Activated naive CD8-positive, alpha-beta T cell treated with anti-CD3 and anti-CD28 coated beads, Interleukin-2, amount 10 ng/mL, durations not matched to agents 7 days and 5 days (primary cell): Measurements from ENCODE around the gene WNT4. TPM values are rescaled to one million over a fixed set of nuclear protein-coding genes. Genes with fewer than 3 reads are reported as not detected.

Experiments
- ATAC-seq: fragments of 150-1000 bp; cut with Tn5 transposase; one replicate; pipeline ENCODE4 v1.10.0; 2021; ENCODE audit warnings: low read depth, moderate library complexity
- POLR2A ChIA-PET: fragments of 350-600 bp; sonication (Branson Sonifier 250); formaldehyde crosslinking; loops from one replicate; lab custom pipeline; 2021; ENCODE audit warnings: antibody characterized with exemption; lab: Charles Lee
- DNase-seq: peaks from one replicate; pipeline ENCODE4 v3.0.0; 2021
- H3K27ac Mint-ChIP-seq: one replicate; pipeline ENCODE4 v1.8.0; 2022; ENCODE audit warnings: mild to moderate bottlenecking, mixed read lengths
- H3K27me3 Mint-ChIP-seq: one replicate; pipeline ENCODE4 v1.8.0; 2022; ENCODE audit warnings: mild to moderate bottlenecking, moderate library complexity, mixed read lengths
- H3K36me3 Mint-ChIP-seq: one replicate; pipeline ENCODE4 v1.8.0; 2021; ENCODE audit warnings: mild to moderate bottlenecking, mixed read lengths
- H3K4me1 Mint-ChIP-seq: one replicate; pipeline ENCODE4 v1.8.0; 2021; ENCODE audit warnings: mixed read lengths
- H3K4me3 Mint-ChIP-seq: one replicate; pipeline ENCODE4 v1.8.0; 2022; ENCODE audit warnings: mild to moderate bottlenecking, moderate library complexity, mixed read lengths
- H3K9me3 Mint-ChIP-seq: one replicate; pipeline ENCODE4 v1.8.0; 2021; ENCODE audit warnings: mixed read lengths
- total RNA-seq, 2 experiments: library from RNA; stranded (reverse); gene quantifications; one replicate each; pipeline ENCODE4 v1.2.3, GENCODE V29; 2021

The WNT4 gene
- total RNA-seq, 2 experiments from 2014 or later, result not detected

DNA sequence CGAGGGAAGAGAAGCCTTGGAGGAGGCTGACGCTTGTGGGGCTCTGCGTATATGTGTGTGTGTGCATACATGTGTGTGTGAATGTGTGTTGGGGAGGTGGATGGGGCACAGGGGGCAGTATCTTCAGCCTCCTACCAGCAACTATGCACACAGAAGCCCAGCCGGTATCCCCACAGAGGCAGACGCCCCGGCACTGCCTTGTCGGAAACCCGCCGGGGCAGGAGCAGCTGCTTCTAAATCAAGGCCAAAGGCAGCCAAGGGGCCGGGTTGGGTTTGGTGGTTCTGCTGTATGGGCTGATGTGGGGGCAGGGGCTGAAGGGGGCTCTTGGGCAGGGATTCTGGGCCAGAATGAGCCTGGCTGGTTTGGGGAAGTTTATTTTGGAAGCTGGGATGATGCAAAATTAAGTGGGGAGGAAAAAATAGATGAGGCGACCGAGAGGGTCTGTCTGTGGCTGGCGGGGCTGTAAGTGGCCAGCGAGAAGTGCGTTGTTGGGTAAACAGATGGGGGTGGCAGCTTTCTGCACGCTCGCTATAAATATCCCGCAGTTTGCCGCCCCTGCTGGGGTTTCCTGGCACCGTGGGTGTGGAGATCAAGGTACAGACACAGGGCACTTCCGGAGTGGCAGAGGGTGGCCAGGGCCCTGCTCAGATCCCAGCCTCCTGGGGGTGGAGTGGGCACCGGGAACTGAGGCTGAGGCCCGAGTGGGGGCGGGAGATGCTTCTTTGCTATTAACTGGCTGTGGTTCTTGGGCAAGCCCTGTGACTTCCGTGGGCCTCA is 11.0 kb upstream of the WNT4 start:
- no peak for ATAC-seq
- no peak overlapping the region for H3K27ac Mint-ChIP-seq
- DNase-seq, result no peak
- POLR2A ChIA-PET, result no interaction called here
- peaks cover 20% of the 10 kb centered on the region for H3K27me3 Mint-ChIP-seq
- H3K4me1 Mint-ChIP-seq, result peaks cover 2% of the 10 kb centered on the region
- no peaks in the 10 kb centered on the region for H3K36me3 Mint-ChIP-seq
- no peaks in the 10 kb centered on the region for H3K9me3 Mint-ChIP-seq
- no peak overlapping the region for H3K4me3 Mint-ChIP-seq

DNA sequence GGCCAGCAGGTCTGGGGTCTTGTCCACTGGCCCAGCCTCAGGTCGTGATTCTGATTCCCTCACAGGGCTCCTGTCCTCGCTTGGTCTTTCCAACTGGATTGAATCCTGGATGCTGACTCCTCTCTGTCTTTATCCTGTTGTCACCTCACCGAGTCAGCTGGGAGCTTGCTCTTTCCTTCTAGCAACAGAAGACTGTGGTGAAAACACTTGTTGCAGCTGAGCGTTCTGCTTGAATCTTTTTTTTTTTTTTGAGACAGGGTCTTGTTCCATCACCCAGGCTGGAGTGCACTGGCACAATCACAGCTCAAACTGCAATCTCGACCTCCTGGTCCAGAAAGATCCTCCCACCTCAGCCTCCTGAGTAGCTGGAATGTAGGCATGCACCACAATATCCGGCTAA is 8.0 kb upstream of the WNT4 start:
- no peaks in the 10 kb centered on the region for H3K36me3 Mint-ChIP-seq
- ATAC-seq (no peak), DNase-seq (no peak)
- H3K4me1 Mint-ChIP-seq, result peaks cover 2% of the 10 kb centered on the region
- H3K27me3 Mint-ChIP-seq, result peaks cover 39% of the 10 kb centered on the region
- no peak overlapping the region for H3K27ac Mint-ChIP-seq
- POLR2A ChIA-PET, result no interaction called here
- H3K9me3 Mint-ChIP-seq, result no peaks in the 10 kb centered on the region
- no peak overlapping the region for H3K4me3 Mint-ChIP-seq

DNA sequence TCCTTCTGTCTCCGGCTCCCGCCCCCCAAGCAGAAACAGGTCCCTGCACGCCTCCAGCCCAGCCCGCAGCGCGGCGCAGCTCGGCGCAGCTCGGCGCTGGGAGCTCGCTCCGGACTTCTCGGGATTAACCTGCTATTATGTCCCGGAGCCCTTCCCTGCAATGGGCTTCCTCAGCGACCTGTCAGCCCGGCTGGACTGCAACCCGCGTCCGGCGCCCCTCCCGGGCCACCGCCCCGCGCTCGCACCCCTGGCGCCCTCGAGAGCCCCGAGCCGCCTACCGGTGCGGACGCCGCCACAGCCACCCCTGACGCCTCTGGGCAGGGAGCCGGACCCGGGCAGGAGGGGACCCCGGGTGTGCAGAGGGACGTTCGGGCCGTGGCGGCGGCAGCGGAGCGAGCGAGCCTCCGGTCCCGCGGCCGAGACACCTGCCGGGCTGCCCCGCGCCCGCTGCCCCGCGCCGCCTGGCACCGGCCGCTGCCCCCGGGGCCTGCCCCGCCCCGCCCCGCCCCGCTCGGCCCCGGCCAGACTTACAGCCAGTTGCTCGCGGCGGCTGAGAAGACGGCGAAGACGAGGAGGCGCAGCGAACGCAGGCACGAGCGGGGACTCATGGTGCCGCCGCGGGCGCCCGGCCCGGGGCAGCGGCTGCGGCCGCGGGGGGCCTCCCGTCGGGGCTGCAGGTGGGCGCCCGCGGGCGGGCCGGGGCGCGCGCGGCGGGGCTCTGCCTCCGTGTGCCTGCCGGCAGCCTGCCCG is 407 bp downstream of the WNT4 start:
- ATAC-seq, result peak; percentile 31
- no peaks in the 10 kb centered on the region for H3K9me3 Mint-ChIP-seq
- no peak overlapping the region for H3K4me3 Mint-ChIP-seq
- no peaks in the 10 kb centered on the region for H3K36me3 Mint-ChIP-seq
- peaks cover 2% of the 10 kb centered on the region for H3K4me1 Mint-ChIP-seq
- DNase-seq, result peak; percentile 53
- no peak overlapping the region for H3K27ac Mint-ChIP-seq
- POLR2A ChIA-PET, result no interaction called here
- peaks cover 55% of the 10 kb centered on the region for H3K27me3 Mint-ChIP-seq

DNA sequence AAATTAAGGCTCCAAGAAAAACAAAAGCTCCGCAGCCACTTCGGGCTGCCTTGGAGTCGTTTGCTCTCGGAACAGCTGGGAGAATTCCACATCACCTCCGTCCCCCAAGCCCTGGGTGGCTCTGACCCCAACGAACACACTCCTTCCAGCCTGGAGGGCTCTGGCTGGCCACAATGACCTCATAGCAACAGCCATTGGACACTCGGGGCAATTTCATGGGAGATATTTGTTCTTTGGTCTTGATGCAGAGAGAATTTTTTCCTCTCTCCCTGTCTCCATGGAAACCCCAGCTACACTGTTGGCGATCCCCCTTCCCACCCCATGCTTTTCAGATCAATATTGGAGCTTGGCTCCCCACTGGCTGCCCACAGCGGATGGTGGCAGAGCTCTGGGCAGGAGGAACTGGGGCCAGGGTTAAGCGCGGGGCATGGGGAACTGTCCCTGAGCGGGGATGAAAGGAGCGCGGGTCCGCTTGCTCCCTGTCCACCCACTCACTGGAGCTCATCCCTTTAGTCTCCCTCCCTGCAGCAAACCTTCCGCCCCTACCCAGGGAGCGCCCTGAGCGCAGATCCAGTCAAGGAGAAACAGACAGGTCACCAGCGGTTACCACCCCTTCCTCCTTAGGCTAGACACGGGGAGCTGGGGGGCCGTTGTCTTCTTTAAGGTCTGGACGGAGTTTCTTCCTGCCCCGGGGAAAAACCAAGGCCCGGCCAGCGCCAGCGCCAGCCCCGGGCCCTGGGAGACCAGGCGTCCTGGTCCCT is 1.2 kb downstream of the WNT4 start:
- ATAC-seq, result no peak
- H3K27me3 Mint-ChIP-seq, result peaks cover 51% of the 10 kb centered on the region
- H3K9me3 Mint-ChIP-seq, result no peaks in the 10 kb centered on the region
- no peak for DNase-seq
- H3K36me3 Mint-ChIP-seq, result no peaks in the 10 kb centered on the region
- peaks cover 2% of the 10 kb centered on the region for H3K4me1 Mint-ChIP-seq
- no peak overlapping the region for H3K4me3 Mint-ChIP-seq
- H3K27ac Mint-ChIP-seq, result no peak overlapping the region
- POLR2A ChIA-PET, result no interaction called here

DNA sequence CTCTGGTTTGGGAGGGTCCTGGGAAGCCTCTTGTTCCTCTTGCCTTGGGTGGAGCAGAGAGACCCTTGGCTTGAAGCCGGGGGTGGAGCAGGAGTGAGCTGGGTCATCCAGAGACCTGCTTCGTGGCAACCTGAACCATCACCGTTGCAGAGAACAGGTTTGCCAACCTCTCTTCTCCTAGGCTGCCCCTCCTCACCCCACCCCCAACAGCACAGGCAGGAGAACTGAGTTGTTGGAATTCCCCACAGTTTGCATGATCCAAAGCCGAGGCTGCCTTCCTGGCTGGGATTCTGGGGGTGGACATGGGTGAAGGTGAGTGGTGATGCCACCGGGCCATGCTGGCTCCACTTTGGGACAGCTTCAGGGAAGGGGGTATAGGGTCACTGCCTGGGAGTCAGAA is 2.2 kb downstream of the WNT4 start:
- POLR2A ChIA-PET, result no interaction called here
- Mint-ChIP-seq H3K4me3 (no peak overlapping the region), H3K27ac (no peak overlapping the region), H3K9me3 (no peaks in the 10 kb centered on the region), H3K36me3 (no peaks in the 10 kb centered on the region), H3K27me3 (peaks cover 47% of the 10 kb centered on the region), H3K4me1 (peaks cover 2% of the 10 kb centered on the region)
- ATAC-seq (no peak), DNase-seq (no peak)

DNA sequence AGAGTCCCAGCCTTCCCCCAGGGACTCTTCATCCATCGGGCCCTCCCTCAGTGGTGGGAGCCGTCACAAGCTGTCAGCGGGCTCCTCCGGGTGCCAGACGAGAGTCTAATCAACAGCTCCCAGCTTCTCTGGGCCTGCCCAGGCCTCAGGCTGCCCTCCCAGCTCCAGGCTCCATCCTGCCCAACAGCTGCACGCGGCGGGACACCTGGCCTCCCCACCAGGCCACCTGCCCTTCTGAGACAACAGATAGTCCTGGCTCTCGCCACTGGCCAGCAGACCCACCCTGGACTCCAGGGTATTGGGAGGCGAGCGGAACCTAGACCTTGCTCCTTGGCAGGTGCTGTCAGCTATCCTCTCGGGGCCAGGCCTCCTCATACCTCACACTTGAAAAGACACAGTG is 3.1 kb downstream of the WNT4 start:
- DNase-seq, result no peak
- POLR2A ChIA-PET, result no interaction called here
- Mint-ChIP-seq H3K36me3 (no peaks in the 10 kb centered on the region), H3K27ac (no peak overlapping the region), H3K9me3 (no peaks in the 10 kb centered on the region), H3K27me3 (peaks cover 38% of the 10 kb centered on the region), H3K4me1 (peaks cover 2% of the 10 kb centered on the region), H3K4me3 (no peak overlapping the region)
- ATAC-seq, result no peak

DNA sequence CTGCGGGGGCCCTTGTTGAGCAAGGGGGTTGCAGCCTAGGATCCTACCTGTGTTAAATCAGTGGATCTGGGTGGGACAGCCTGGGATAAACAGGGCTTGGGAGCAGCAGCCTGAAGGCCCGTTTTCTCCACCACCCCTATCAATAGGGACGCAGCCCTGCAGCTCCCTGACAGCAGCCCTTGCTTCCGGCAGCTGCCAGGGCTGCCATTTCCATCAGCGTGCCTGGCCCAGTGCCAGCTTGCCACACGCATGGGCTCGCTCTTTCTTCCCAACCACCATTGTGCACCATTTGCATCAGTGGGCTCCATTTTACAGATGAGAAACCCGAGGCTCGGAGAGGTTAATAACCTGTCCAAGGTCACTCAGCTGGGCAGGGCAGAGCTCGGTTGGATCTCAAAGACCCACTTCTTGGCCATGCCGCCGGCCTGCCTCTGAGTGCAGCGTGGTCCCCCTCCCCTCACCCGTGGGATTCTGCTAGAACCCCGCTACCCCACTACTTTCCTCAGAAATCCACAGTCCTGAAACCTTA is 3.8 kb downstream of the WNT4 start:
- Mint-ChIP-seq H3K36me3 (no peaks in the 10 kb centered on the region), H3K4me1 (peaks cover 2% of the 10 kb centered on the region), H3K9me3 (no peaks in the 10 kb centered on the region), H3K4me3 (no peak overlapping the region), H3K27ac (no peak overlapping the region), H3K27me3 (peaks cover 31% of the 10 kb centered on the region)
- DNase-seq (no peak), ATAC-seq (no peak)
- POLR2A ChIA-PET, result no interaction called here

DNA sequence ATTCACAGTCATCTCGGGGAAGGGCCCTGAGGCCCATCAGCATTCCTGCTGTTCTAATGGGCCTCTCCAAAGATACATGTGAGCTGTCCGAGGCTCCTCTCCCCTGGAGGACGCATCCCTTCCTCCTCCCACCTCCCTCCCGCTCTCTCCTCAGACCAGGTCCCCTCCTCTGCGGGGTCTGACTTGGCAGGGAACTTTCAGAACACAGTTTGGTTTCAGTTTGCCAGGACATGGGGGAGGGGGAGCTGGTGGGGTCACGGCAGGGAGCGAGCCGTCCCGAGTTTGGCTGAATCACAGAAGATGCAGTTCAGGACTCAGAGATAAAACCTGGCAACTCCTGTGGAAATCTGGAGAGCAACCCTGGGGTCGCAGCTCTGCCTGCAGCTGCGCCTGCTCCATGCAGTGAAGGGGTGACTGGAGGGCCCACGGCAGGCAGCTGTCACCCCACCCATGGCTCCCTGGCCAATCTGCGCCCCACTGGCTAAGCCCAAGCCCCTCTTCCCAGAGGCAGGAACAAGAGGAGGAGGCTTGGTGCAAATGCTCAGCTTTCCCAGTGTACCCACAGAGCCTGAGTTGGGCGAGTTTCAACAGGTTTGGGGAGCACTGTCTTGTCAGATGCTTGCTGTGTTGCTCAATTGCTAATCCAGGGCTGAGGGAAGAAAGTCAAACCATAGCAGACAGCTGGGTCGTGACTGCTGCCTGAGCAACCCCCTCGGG is 5.7 kb downstream of the WNT4 start:
- H3K27ac Mint-ChIP-seq, result no peak overlapping the region
- no peak for DNase-seq
- H3K4me3 Mint-ChIP-seq, result no peak overlapping the region
- no peaks in the 10 kb centered on the region for H3K36me3 Mint-ChIP-seq
- no peaks in the 10 kb centered on the region for H3K4me1 Mint-ChIP-seq
- no peaks in the 10 kb centered on the region for H3K9me3 Mint-ChIP-seq
- POLR2A ChIA-PET, result no interaction called here
- peaks cover 24% of the 10 kb centered on the region for H3K27me3 Mint-ChIP-seq
- ATAC-seq, result no peak

DNA sequence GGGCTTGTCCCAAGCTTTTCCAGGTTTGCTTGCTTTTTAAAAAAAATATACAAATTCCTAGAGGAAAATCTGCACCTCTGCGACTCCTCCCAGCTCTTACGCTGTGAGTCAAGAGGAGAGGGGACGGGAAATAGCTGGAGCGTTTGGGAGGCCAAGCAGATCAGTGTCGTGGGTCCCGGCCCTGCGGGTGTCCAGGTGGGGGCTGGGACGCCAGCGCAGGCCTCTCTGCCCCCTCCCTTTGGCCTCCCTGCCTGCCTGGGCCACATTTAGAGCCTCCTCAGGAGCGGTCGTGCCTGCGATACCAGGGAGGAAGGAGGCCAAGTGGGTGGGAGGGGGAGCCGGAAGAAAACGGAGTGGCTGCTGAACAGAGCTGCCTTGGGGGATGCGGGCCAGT is 9.0 kb downstream of the WNT4 start:
- ATAC-seq (no peak), DNase-seq (no peak)
- Mint-ChIP-seq H3K27me3 (peaks cover 3% of the 10 kb centered on the region), H3K27ac (no peak overlapping the region), H3K36me3 (no peaks in the 10 kb centered on the region), H3K4me3 (no peak overlapping the region), H3K4me1 (no peaks in the 10 kb centered on the region), H3K9me3 (no peaks in the 10 kb centered on the region)
- POLR2A ChIA-PET, result no interaction called here

DNA sequence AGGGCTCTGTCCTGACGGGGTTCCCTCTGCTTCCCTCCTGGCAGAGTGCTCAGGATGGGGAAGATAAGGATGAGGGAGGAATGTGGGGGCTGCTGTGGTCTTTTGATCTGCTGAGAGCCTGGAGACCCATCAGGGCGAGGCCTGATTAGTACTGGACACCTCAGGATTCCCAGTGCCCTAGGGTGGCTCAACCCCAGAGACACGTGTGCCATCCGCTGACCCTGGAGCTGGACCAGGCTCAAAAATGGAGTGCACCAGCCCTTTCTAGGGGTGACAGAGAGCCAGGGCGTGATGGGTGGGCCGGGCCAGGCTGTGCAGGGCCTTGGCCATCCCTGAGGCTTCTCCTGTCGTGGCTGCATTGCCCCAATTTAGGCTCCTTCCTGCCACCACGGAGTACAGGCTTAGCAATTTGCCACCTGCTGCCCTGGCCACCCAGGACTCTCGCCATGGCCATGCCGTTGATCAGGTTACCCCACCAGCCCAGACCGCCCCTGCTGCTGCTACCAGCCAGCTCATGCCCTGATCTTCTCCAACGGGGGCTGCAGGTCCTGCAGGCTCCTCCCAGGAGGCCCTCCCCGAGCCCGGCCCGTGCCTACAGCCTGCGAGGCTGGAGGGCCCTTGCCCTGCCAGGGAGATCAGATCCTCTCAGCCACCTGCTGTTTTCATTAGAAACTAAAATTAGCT is 9.5 kb downstream of the WNT4 start:
- ATAC-seq (no peak), DNase-seq (no peak)
- no peaks in the 10 kb centered on the region for H3K36me3 Mint-ChIP-seq
- no peak overlapping the region for H3K27ac Mint-ChIP-seq
- H3K9me3 Mint-ChIP-seq, result no peaks in the 10 kb centered on the region
- no peaks in the 10 kb centered on the region for H3K4me1 Mint-ChIP-seq
- POLR2A ChIA-PET, result no interaction called here
- H3K4me3 Mint-ChIP-seq, result no peak overlapping the region
- H3K27me3 Mint-ChIP-seq, result peaks cover 2% of the 10 kb centered on the region

DNA sequence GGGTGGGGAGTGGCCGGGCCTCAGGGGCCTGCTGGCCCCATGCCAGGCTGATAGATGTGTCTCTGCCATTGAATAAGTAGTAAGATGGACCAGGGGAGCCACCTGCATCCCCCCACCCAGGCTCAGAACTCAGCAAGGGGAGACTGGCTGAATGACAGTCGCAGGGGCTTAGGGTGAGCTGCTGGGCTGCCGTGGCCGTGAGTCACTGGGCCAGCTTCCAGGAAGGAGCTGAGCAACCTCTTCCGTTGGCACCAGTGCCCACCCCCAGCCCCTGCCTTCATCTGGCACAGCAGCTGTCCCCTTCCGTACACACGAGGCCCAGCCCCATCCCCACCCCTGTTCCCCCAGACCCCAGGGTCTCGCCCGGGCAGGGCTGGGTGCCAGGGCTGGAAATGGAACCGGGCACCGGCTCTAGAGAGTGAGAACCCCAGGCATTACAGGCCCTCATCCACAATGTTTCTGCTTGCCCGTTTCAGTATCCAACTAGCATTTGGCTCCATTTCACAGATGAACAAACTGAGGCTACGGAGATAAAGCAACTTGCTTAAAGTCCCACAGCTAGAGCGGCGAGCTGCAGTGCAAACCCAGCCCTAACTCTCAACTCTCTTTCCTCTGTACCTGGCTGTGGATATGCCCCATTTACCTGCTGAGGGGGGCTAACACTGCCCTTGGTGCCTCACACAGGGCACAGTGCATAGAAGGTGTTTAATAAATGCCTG is 10.2 kb downstream of the WNT4 start:
- Mint-ChIP-seq H3K27ac (no peak overlapping the region), H3K36me3 (no peaks in the 10 kb centered on the region), H3K4me3 (no peak overlapping the region), H3K4me1 (peaks cover 2% of the 10 kb centered on the region), H3K9me3 (no peaks in the 10 kb centered on the region), H3K27me3 (no peaks in the 10 kb centered on the region)
- no peak for DNase-seq
- ATAC-seq, result no peak
- POLR2A ChIA-PET, result no interaction called here

DNA sequence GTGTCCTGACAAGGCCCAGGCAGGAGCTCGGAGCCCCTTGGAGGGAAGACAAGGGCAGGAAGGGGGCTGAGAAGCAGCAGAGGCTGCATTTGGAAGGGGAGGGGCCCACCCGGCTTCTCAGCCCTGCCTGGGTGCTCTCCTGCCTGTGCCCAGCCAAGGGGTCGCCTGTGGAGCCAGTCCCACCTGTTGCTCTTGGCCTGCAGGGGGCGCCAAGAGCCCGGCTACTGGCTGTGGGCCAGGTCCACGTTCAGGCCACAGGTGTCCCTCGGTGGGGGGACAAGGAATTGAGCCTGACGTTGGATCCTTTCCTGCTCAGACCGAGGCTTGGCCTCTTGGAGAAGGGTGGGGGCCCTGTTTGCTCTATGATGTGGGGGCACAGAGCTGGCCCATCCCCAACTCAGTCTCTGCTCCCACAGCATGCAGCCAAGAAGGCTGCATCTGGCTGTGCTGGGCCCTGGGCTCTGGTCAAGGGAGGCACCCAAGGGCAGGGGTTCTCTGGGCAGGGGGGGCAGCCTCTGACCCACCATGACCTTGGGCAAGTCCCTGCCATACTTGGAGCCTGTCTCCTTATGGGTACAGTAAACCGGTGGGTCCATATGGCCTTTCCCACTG is 10.9 kb downstream of the WNT4 start:
- Mint-ChIP-seq H3K27me3 (no peaks in the 10 kb centered on the region), H3K9me3 (no peaks in the 10 kb centered on the region), H3K27ac (no peak overlapping the region), H3K4me1 (peaks cover 2% of the 10 kb centered on the region), H3K4me3 (no peak overlapping the region), H3K36me3 (no peaks in the 10 kb centered on the region)
- peak; percentile 50 for ATAC-seq
- POLR2A ChIA-PET, result no interaction called here
- peak; percentile 78 for DNase-seq
